Nasal cavity respiratory epithelium epithelial cell of viscerocranial mucosa (primary cell): Measurements from ENCODE around the gene C6orf15. TPM values are rescaled to one million over a fixed set of nuclear protein-coding genes. Genes with fewer than 3 reads are reported as not detected.

Experiments
- total RNA-seq: library from RNA; depleted of rRNA; stranded (reverse); fragments of >200 nt; gene quantifications from 2 replicates; pipeline ENCODE4 v1.2.3, GENCODE V29; 2014

The C6orf15 gene
- total RNA-seq, result 0.34 TPM in 1 of 2 replicates, not detected in the other

DNA sequence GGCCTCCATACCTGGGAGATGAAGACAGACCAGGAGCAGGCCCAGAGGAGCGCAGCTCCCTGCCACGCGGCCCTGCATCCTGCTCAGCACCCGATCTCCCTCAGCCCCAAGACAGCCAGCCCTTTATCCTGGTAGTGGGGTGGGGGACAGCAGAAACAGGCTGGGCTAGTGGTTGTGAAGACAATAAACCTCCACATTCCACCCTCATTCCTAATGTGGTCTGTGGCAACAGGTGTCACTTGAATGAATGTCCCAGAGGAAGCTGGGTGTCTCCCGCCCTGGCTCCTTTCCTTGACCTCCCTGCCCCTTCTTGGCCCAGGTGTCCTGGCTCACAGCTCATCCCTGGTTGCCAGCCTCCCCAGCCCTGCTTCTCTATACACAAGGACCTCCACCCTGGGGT, at the start of gene C6orf15:
Gene C6orf15 (minus strand): TSS at position 98 of the 400 bp plus-strand sequence. CDS start 20 bp downstream, at position 78.

GRCh38 chr6:31158140-31158862, 45.9 kb upstream of the C6orf15 start, which contains the start of gene TCF19:
Gene TCF19 (plus strand): TSS chr6:31158589. CDS start chr6:31159470, 881 bp downstream.

DNA sequence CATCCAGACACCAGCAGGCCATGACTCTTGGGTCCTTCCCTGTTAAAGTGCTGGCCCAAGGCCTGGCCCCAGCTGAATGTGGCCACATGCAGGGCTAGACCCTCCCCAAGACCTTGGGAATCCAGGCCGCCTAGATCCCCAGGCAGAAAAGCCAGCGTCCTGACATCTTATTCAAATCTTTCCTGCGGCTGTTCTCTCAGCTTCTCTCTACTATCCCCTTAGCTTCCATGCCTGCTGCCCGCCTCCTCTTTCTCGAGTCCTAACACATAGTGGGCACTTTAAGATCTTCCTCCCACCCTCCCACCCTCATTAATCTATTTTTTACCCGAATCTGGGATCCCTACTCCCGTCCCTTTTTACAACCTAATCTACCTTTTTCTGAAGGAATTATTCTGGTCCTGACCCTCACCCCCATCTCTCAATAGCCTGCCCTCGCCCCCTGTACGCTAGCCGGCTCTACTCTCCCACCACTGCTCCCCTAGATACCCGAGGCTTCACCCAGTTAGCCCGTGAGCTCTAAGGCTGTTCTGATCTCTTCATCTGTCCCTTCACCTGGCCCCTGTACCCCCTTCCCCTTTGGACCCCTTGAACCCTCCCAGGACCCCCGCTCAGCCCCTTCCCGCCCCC, 45.3 kb upstream of the C6orf15 start, which contains the start of gene CCHCR1:
Gene CCHCR1 (minus strand): TSS at position 290 of the 627 bp plus-strand sequence. CDS start 202 bp downstream, at position 88.

GRCh38 chr6:31138982-31139381, 26.6 kb upstream of the C6orf15 start, which contains the start of gene PSORS1C2:
Gene PSORS1C2 (minus strand): TSS chr6:31139066. CDS start chr6:31139026, 40 bp downstream.

DNA sequence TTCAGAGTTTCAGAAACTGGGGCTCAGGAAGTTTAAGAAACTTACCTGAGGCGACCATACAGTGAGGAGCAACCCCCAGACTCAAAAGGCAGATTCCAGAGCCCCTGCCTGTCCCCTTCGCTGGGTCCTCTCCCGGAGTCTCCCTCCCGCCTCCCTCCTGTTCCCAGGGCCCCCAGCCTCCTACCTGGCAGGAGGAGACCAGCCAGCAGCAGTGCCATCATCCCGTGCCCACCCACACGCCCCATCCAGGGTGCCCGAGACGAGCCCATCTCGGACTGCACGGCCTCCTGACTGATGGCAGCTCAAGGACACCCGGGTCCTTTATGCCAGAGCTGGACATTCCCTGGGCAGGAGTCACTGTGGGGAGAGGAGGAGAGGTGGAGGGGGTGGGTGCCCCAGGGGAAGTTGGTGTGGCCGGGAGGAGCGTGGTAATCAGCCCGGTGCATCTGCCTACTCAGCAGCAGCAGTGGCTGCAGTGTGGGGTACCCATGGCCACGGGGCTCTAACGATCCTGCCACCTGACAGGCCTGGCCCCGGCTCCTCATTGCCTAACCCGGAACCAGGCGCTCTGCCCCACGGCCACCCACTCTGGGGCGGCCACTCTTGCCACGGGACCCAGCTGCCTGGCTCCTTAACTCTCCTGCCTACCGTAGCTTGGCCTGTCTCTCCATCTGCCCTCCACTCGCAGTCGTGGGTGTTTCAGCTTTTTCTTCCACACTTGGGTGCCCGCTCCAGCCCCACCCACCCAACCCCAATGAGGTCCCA, 8.0 kb upstream of the C6orf15 start, which contains the start of gene CDSN:
Gene CDSN (minus strand): TSS at position 296 of the 765 bp plus-strand sequence. CDS start 27 bp downstream, at position 269.

DNA sequence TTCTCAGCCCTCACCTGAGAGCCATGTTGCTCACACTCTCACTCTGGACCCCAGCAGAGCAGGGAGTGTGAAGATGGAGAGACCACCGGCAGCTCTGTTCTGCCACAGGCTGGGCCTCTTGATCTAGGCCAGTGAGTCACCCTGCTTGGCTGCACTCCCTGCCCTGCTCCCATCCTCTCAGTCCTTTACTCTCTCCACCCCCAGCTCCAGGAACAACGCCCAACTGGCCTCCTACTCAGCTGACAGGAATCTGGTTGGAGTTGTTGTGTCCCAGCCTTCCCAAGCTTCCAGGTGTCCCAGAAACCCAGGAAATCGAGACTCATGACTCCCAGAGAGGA, 2.1 kb upstream of the C6orf15 start, which contains the start of gene PSORS1C1:
Gene PSORS1C1 (plus strand): TSS at position 260 of the 338 bp plus-strand sequence. CDS start 14,833 bp downstream, outside the sequence.

Other genes with a start within 250 kb of the C6orf15 start
- 101 and 486 TPM in 2 replicates for gene DDR1, start 228.1 kb downstream of the C6orf15 start, total RNA-seq
- gene GTF2H4, start 204.4 kb downstream of the C6orf15 start, total RNA-seq, result 6.5 and 15.9 TPM in 2 replicates
- 20.9 and 25.3 TPM in 2 replicates for gene VARS2, start 198.3 kb downstream of the C6orf15 start, total RNA-seq
- not detected in 2 replicates for gene SFTA2, start 180.4 kb downstream of the C6orf15 start, total RNA-seq
- gene MUCL3, start 171.6 kb downstream of the C6orf15 start, total RNA-seq, result not detected in 2 replicates
- gene MUC21, start 128.9 kb downstream of the C6orf15 start, total RNA-seq, result 0.78 TPM in 1 of 2 replicates, not detected in the other
- gene MUC22, start 102.1 kb downstream of the C6orf15 start, total RNA-seq, result under 0.01 TPM in 1 of 2 replicates, not detected in the other
- gene PSORS1C1, start 2.2 kb upstream of the C6orf15 start, total RNA-seq, result 1.7 and 6.0 TPM in 2 replicates
- under 0.01 and 10.9 TPM in 2 replicates for gene CDSN, start 7.9 kb upstream of the C6orf15 start, total RNA-seq
- gene PSORS1C2, start 26.5 kb upstream of the C6orf15 start, total RNA-seq, result not detected in 2 replicates
- gene CCHCR1, start 45.2 kb upstream of the C6orf15 start, total RNA-seq, result 12.5 and 15.0 TPM in 2 replicates
- gene TCF19, start 46.0 kb upstream of the C6orf15 start, total RNA-seq, result 1.7 and 2.1 TPM in 2 replicates
- gene POU5F1, start 58.1 kb upstream of the C6orf15 start, total RNA-seq, result 0.50 and 0.68 TPM in 2 replicates
- gene HLA-C, start 159.5 kb upstream of the C6orf15 start, total RNA-seq, result 77.9 and 406 TPM in 2 replicates
- gene HLA-B, start 244.6 kb upstream of the C6orf15 start, total RNA-seq, result 42.4 and 230 TPM in 2 replicates